Stimulated activated CD4-positive, alpha-beta T cell treated with anti-CD3 and anti-CD28 coated beads, Interleukin-15, amount 100 ng/mL, for 24 hours (primary cell): ENCODE data around the gene ZNF385A.
"Not testable (repeated sequence)": the region's sequence is repeated elsewhere in the genome, so short reads cannot be mapped to it uniquely, and the experiment has no call there.

Source experiments
- DNase-seq: peaks from one replicate; pipeline ENCODE4 v3.0.0-alpha.2; 2020

The ZNF385A gene

GRCh38 chr12:54372113-54372806 is 12.3 kb downstream of the ZNF385A start:
- no peak for DNase-seq

DNA sequence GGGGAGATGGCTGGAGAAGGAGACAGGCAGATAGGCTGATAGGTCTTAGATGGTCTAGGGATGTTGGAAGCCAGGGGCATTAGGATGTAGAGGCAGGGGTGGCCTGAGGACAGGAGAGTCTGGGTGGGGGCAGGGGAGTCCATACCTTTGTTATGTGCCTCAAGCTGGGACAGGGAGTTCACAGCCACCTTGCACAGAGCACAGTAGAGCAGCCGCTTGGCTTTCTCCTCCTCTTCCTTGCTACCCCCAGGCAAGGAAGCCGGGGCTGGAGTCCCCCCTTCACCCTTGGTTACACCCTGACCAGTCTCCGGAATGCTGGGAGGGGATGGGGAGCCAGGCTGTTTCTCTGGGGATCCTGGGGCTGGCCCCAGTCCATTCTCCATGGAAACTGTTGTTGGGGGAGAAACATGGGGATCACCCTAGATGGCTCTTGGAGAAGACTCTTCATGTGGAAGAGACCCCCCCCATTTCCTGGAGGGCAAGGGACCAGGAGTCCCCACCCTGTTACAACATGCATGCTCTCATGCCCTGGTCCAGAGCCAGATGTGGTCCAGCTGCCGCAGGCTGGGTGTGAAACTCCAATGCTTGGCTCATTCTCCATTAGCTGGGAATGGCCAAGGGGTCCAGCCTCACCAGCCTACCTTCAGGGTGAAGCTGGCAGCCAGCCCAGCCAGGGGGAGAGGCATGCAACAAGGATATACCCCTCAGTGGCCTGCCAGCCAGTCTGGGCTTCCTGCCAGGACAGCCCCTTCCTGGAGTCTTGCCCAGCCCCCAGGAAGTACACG is 13.0 kb downstream of the ZNF385A start:
- no peak for DNase-seq

GRCh38 chr12:54370171-54370730 is 14.3 kb downstream of the ZNF385A start:
- peak; percentile 32 for DNase-seq

GRCh38 chr12:54369597-54370131 is 14.9 kb downstream of the ZNF385A start:
- no peak for DNase-seq

GRCh38 chr12:54368709-54369596 is 15.6 kb downstream of the ZNF385A start:
- DNase-seq = peak; percentile 94

DNA sequence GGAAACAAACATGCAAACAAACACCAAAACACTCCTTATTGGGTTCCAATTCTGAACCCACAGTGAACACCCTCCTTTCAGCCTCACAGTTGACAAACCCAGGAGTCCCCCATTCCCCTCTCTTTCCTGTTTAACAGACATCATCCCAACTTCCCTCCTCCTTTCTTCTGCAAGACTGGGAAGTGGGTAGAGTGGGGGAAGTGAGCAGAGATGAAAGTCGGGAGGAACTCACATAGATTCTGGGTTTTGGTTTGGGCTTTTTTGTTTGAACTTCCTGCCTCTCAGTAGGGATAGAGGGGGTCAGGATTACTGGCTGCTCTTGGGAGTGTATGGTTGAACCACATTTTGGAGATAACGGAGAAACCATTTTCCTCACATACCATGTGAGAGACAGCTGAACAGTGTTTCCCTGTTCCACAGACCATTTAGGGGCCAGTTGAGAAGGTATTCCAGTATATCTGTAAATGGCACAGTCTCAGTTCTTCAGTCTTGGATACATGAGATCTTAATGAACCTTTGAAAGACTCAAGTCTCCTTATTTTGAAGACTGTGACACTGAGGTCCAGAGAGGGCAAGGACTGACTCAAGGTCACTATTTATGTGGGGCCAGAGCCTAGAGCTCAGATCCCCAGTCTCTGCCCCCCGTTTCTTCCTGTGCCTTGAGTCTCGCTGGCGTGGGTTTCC is 16.4 kb downstream of the ZNF385A start:
- DNase-seq = no peak

GRCh38 chr12:54364413-54364812 is 20.1 kb downstream of the ZNF385A start, which contains the start of gene GPR84:
Gene GPR84 (minus strand): TSS chr12:54364486. CDS start chr12:54363851, 635 bp downstream.
- peak; percentile 43 for DNase-seq

- no peak for DNase-seq
These were observed 20.9 kb downstream of the ZNF385A start for GRCh38 chr12:54363618-54364017.

DNA sequence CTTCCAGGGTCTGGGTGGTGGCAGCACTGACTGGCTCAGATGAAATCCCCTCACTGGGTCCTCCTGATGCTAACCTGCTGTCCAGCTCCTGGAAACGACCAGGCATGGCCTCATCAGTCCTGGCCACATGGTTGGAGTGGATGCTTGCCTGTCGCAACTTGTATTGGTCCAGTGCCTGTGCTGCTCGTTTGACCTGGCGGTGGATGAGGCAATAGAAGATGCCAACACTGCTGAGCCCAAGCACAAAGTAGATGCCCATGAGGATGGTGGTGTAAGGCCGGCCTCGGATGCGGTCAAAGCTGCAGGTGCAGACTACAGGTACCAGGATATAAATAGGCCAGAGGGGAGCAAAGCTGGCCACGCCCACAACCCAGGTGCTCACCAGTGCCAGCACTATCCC is 21.5 kb downstream of the ZNF385A start:
- DNase-seq = no peak

DNA sequence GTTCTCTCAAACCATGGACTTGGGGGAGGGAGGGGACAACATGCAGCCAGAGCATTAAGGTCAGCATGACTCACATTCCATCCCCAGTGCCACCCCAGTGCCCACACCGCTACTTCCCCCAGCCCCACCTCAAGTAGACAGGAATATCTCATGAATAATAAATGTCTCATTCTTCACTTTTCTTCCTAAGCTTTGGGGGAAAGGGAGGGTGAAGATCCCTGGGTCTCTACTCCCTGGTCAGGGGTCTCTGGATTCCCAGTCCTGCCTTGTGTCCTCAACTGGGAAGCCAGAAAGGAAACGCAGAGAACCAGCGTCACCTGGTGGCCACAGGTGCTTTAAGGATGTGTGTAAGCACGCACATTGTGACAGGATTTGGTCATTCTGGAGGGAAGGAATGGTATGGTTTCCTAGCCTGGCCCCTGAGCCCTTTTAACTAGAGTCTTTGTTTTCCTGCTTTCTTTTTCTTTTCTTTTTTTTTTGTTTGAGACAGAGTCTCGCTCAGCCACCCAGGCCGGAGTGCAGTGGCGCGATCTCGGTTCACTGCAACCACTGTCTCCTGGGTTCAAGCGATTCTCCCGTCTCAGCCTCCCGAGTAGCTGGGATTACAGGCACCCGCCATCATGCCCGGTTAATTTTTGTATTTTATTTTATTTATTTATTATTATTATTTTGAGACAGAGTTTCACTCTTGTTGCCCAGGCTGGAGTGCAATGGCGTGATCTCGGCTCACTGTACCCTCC is 23.6 kb downstream of the ZNF385A start:
- DNase-seq = peak; percentile 76

DNA sequence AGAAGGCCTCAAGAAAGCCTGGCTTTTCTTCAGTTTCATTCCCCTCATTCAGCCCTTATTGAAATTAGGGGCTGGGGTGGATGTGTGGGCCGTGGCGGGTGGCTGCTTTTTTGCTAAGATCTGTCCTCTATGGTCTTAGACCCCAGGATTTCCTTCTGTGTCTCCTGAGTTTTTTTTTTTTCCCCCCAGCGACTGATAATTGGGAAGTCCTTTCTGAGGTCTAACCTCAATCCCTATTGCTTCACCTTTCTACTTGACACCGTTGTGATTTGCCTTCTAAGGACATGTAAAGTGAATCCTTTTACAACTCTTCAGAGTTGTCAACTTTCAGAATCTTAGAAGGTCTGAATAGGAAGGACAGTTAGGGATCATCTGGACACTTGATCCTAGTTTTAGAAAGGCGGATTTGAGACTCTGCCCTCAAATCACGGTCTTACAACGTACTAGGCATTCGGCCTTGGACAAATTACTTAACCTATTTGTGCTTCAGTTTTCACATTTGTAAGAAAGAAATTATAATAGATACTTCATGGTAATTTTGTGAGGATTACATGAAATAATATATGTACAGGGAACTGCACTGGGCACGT is 24.7 kb downstream of the ZNF385A start:
- no peak for DNase-seq

DNA sequence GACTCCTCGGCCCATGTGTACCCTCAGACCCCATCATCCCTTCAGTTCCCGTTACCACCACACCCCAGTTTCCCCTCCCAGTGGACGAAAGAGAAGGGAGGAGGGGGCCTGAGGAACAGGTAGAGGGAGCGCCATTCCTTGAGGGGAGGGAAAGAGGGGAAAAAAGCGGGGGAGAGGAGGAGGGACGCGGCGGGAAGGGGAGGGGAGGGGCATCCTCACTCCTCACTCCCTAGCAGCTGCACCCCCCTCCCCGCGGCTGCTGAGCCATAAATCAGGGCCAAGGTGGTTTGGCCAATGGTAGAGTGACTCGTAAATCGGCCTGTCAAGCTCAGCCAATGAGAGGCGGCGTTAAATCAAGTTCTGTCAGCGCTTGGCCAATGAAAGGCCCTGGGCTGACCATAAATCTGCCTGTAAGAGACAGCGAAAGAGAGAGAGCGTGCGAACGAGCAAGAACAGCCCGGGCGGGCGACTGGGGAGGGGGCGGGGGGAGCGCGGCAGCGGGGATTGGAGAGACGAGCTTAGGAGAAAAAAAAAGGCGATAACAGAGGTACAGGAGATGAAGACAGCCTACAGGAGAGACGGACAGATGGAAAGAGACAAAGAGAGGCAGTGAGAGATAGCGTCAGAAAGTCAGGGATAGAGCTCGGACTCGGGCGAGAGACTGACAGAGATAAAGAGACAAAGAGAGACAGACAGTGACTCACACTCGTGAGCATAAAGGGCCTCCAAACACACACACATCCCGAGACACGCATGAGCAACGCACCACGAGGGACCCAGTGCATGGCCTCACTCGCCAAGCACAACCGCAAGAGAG is 25.4 kb downstream of the ZNF385A start:
- DNase-seq = peak; percentile 94

DNA sequence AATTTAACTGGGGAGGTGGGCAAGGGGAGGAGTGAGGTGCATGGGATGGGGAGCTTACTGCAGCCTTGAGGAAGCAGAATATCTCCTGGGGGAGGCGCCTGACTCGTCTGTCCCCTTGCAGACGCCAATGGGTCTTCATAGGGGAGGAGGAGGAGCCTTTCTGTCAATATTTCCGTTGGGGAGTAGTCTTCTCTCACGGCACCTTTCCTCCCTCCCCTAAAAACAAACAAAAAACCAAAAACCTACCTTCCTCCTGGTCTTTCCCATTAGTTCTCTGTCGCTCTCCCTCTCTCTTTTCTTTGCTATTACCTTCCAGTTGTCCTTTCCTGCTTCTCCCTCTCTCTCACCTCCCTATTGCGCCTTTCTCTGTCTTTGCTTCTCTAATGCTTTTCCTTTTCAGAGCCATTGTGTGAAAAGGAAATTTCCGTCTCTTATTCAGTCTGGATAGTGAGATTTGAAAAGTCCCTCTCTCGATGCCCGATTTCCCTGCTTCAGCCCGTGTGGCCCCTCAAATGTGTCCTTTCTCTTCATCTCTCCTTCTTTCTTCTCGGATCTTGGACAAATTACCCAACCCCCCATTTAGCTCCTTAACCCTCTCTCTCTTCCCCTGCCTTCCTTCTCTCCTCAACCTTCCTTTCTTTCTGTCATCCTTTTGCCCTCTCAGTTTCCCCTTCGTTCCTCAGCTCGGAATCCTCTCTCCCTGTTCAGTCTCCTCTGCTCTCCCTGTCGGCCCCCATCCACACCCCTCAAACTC is 26.2 kb downstream of the ZNF385A start:
- DNase-seq = peak; percentile 62

- no peak for DNase-seq
These were observed 26.9 kb downstream of the ZNF385A start for GRCh38 chr12:54357506-54358190.

GRCh38 chr12:54356951-54357356 is 27.6 kb downstream of the ZNF385A start:
- DNase-seq = no peak

DNA sequence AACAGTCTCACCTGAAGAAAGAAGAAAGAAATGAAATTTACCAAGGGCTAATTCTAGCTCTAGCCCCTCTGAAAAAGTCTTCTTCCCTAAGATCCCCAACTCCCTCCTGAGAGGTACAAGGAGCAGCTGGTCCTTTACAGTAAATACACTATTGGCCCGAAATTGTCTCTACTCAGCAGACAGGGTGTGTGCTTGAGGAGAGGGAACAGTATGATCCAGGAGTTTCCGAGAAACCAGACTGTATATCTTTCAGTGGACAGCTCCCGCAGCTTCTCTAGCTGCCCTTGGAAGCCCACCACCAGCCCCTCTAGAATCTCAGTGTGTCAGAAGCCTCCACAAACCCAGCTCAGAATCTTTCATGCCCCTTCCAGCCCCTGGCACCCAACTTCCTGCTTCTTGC is 28.3 kb downstream of the ZNF385A start:
- DNase-seq = no peak

DNA sequence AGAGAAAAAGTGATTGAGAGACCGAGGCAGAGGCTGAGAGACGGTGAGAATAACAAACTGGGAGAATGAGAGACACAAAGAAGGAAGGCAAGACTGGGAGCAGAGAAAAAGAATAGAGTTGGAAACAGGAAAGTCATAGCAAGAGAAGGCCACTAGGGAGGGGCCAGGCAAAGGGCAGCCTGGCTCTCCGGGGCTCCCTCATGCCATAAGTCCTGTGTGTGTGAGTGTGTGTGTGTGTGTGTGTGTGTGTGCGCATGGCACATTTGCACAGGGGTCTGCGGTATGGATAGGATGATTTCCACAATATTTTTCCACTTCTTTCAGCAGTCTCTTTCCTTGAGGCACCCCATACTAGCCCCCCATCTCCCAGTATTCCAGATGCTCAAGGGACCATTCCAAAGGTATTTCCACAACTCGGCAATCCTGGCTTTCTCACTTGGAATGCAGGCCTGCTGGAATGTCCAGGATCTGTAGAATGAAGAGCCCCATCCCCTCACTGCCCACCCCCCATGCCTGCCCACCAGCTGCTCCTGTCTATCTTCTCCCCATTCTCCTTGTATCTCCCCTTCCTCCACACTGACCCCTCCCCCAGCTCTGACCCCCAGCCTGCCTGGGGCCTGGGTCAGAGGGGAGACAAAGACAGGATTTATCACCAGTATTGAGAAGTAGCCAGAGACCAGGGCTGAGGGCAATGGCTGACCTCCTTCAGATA is 29.3 kb downstream of the ZNF385A start:
- DNase-seq = no peak

- not testable (repeated sequence) for DNase-seq
These were observed 30.3 kb downstream of the ZNF385A start for GRCh38 chr12:54354271-54354670.
